H1 (cell line): Measurements from ENCODE around the gene EPX. TPM values are rescaled to one million over a fixed set of nuclear protein-coding genes. Genes with fewer than 3 reads are reported as not detected.

Source experiments
- CTCF ChIA-PET: fragments of 300-600 bp; sonication (Branson Sonifier 250); formaldehyde crosslinking; loops from one replicate; lab custom pipeline; 2021; ENCODE audit not compliant: partially characterized antibody; lab: Charles Lee
- POLR2A ChIA-PET: fragments of 300-600 bp; sonication (Branson Sonifier 250); formaldehyde crosslinking; loops from one replicate; lab custom pipeline; 2021; ENCODE audit warnings: inconsistent platforms; ENCODE audit not compliant: partially characterized antibody; lab: Charles Lee
- DNase-seq, 2 experiments: peaks; one replicate each; pipeline versions ENCODE4 v3.0.0 to v3.0.0-alpha.2; 2010 to 2022; ENCODE audit warnings: low spot score in 2 of 2, low read depth in 1 of 2, mixed read lengths in 1 of 2
- FAIRE-seq: peaks from 2 replicates; lab custom pipeline; 2011; peaks lifted over from hg19 to GRCh38; lab: Jason Lieb, UNC
- H2AFZ ChIP-seq: 2 replicates; pipeline ENCODE4 v1.8.1; 2012; ENCODE audit warnings: low read length, inconsistent platforms
- H2AK5ac ChIP-seq: 2 replicates; pipeline ENCODE4 v1.6.1; 2013; ENCODE audit warnings: low read depth, low read length
- H2BK120ac ChIP-seq: replicated peaks from 2 replicates; pipeline ENCODE3; 2013; ENCODE audit warnings: low read depth, low read length, inconsistent platforms
- H2BK12ac ChIP-seq: 2 replicates; pipeline ENCODE4 v1.6.1; 2013; ENCODE audit warnings: low read depth, low read length
- H2BK15ac ChIP-seq: 2 replicates; pipeline ENCODE4 v1.6.1; 2013; ENCODE audit warnings: low read length
- H2BK20ac ChIP-seq: 2 replicates; pipeline ENCODE4 v1.6.1; 2013; ENCODE audit warnings: low read length
- H2BK5ac ChIP-seq: 2 replicates; pipeline ENCODE4 v1.6.1; 2013; ENCODE audit warnings: low read depth, low read length
- H3K14ac ChIP-seq: 2 replicates; pipeline ENCODE4 v1.6.1; 2013; ENCODE audit warnings: inconsistent platforms; ENCODE audit not compliant: insufficient read length
- H3K18ac ChIP-seq: 2 replicates; pipeline ENCODE4 v1.6.1; 2013; ENCODE audit warnings: low read length; ENCODE audit errors: extremely low read depth
- H3K23ac ChIP-seq: 2 replicates; pipeline ENCODE4 v1.6.1; 2013; ENCODE audit warnings: inconsistent platforms; ENCODE audit not compliant: insufficient read length
- H3K23me2 ChIP-seq: 2 replicates; pipeline ENCODE4 v1.6.1; 2013; ENCODE audit warnings: low read depth, low read length
- H3K27ac ChIP-seq: 2 replicates; pipeline ENCODE4 v1.6.1; 2011; ENCODE audit warnings: low read depth, low read length, inconsistent platforms
- H3K27me3 ChIP-seq, 4 experiments: replicated peaks in 1 of 4; 1 replicate in 1 of 4; 2 replicates in 3 of 4; pipeline versions ENCODE4 v1.6.1 to v1.8.1; 2011 to 2013; ENCODE audit warnings: low read length in 3 of 4, mild to moderate bottlenecking in 3 of 4, inconsistent platforms in 2 of 4, mixed read lengths in 2 of 4, moderate library complexity in 1 of 4; ENCODE audit not compliant: control insufficient read depth in 3 of 4, insufficient read depth in 3 of 4; ENCODE audit errors: extremely low read depth in 1 of 4
- H3K36me3 ChIP-seq, 4 experiments: 2 replicates each; pipeline versions ENCODE4 v1.6.1 to v1.8.1; 2011 to 2013; ENCODE audit warnings: mild to moderate bottlenecking in 4 of 4, low read length in 3 of 4, moderate library complexity in 2 of 4, control low read depth in 1 of 4, inconsistent platforms in 1 of 4; ENCODE audit not compliant: insufficient read depth in 4 of 4, control insufficient read depth in 2 of 4
- H3K4ac ChIP-seq: replicated peaks from 2 replicates; pipeline ENCODE3; 2013; ENCODE audit warnings: low read length, low read depth, mixed read lengths, inconsistent platforms; ENCODE audit not compliant: insufficient read length
- H3K4me1 ChIP-seq, 4 experiments: replicated peaks in 1 of 4; 1 replicate in 1 of 4; 2 replicates in 3 of 4; pipeline versions ENCODE4 v1.6.1 to v1.8.1; 2011 to 2013; ENCODE audit warnings: low read length in 3 of 4, inconsistent platforms in 2 of 4, mixed read lengths in 1 of 4; ENCODE audit not compliant: insufficient read depth in 4 of 4, control insufficient read depth in 3 of 4
- H3K4me2 ChIP-seq, 2 experiments: 2 replicates each; pipeline versions ENCODE4 v1.6.1 to v1.8.1; 2011 to 2013; ENCODE audit warnings: low read depth in 2 of 2, low read length in 2 of 2, control low read depth in 1 of 2, inconsistent platforms in 1 of 2, mild to moderate bottlenecking in 1 of 2; ENCODE audit not compliant: insufficient read depth in 1 of 2
- H3K4me3 ChIP-seq, 4 experiments: fragments of 200-600, 300-600 bp in 1 of 4; sonication (generic), shearing (Covaris generic), sonication (Bioruptor Twin) in 1 of 4; 2 replicates each; pipeline versions ENCODE4 v1.5.1 to v1.8.1; 2011 to 2016; ENCODE audit warnings: low read length in 4 of 4, low read depth in 3 of 4, control low read depth in 2 of 4, inconsistent platforms in 2 of 4, mild to moderate bottlenecking in 2 of 4, mixed read lengths in 1 of 4, moderate library complexity in 1 of 4; ENCODE audit not compliant: insufficient read depth in 2 of 4; ENCODE audit errors: extremely low read depth in 1 of 4
- H3K56ac ChIP-seq: replicated peaks from 2 replicates; pipeline ENCODE3; 2013; ENCODE audit warnings: low read depth, mild to moderate bottlenecking, mixed read lengths, low read length, inconsistent platforms; ENCODE audit not compliant: insufficient read length
- H3K79me1 ChIP-seq: 2 replicates; pipeline ENCODE4 v1.6.1; 2013; ENCODE audit warnings: low read depth, low read length, control low read depth
- H3K79me2 ChIP-seq, 2 experiments: 2 replicates each; pipeline versions ENCODE4 v1.6.1 to v1.8.1; 2012 to 2013; ENCODE audit warnings: low read length in 2 of 2, mild to moderate bottlenecking in 2 of 2, inconsistent platforms in 1 of 2; ENCODE audit not compliant: insufficient read depth in 2 of 2, control insufficient read depth in 1 of 2
- H3K9ac ChIP-seq, 4 experiments: replicated peaks in 1 of 4; 1 replicate in 1 of 4; 2 replicates in 3 of 4; pipeline versions ENCODE4 v1.6.1 to v1.8.1; 2011 to 2013; ENCODE audit warnings: low read depth in 3 of 4, low read length in 3 of 4, control low read depth in 2 of 4, mild to moderate bottlenecking in 2 of 4, moderate library complexity in 2 of 4, inconsistent platforms in 1 of 4; ENCODE audit errors: extremely low read depth in 1 of 4
- H3K9me3 ChIP-seq, 2 experiments: 2 replicates each; pipeline versions ENCODE4 v1.6.1 to v1.8.1; 2012 to 2013; ENCODE audit warnings: mild to moderate bottlenecking in 2 of 2, moderate library complexity in 2 of 2, control low read depth in 1 of 2, inconsistent platforms in 1 of 2, low read depth in 1 of 2, low read length in 1 of 2, mixed read lengths in 1 of 2; ENCODE audit not compliant: insufficient read depth in 2 of 2
- H4K20me1 ChIP-seq, 2 experiments: replicated peaks in 1 of 2; 2 replicates each; pipeline versions ENCODE3 to v1.8.1; 2011 to 2013; ENCODE audit warnings: inconsistent platforms in 2 of 2, low read length in 2 of 2, mild to moderate bottlenecking in 1 of 2; ENCODE audit not compliant: insufficient read depth in 2 of 2, control insufficient read depth in 1 of 2
- H4K5ac ChIP-seq: 2 replicates; pipeline ENCODE4 v1.6.1; 2013; ENCODE audit warnings: low read length, low read depth, mixed read lengths, inconsistent platforms; ENCODE audit not compliant: insufficient read length
- H4K8ac ChIP-seq: 2 replicates; pipeline ENCODE4 v1.8.0; 2013; ENCODE audit warnings: mild to moderate bottlenecking, moderate library complexity, low read length, inconsistent platforms; ENCODE audit not compliant: insufficient read depth; ENCODE audit errors: extremely low read depth
- H4K91ac ChIP-seq: replicated peaks from 2 replicates; pipeline ENCODE3; 2013; ENCODE audit warnings: low read length, mixed read lengths, inconsistent platforms; ENCODE audit not compliant: insufficient read length
- CBX5 ChIP-seq: fragments of 300-800, 300-1000 bp; sonication (generic); IDR thresholded peaks from 2 replicates; pipeline ENCODE4 v1.7.1; 2016; ENCODE audit warnings: antibody characterized with exemption, low read length, low read depth
- CEBPB ChIP-seq: IDR thresholded peaks from 2 replicates; pipeline ENCODE4 v1.6.1; 2012; ENCODE audit warnings: low read depth, low read length
- CHD1 ChIP-seq: IDR thresholded peaks from 2 replicates; pipeline ENCODE4 v1.6.1; 2012; ENCODE audit warnings: low read depth, low read length, improper control_type of control experiment
- CREB1 ChIP-seq: IDR thresholded peaks from 2 replicates; pipeline ENCODE4 v1.6.1; 2012; ENCODE audit warnings: inconsistent platforms
- FOSL1 ChIP-seq: IDR thresholded peaks from 2 replicates; pipeline ENCODE4 v1.6.1; 2011; ENCODE audit warnings: mild to moderate bottlenecking, low read depth, low read length, moderate library complexity; ENCODE audit not compliant: insufficient read depth
- JUN ChIP-seq: IDR thresholded peaks from 2 replicates; pipeline ENCODE4 v1.6.1; 2011; ENCODE audit warnings: low read depth, mild to moderate bottlenecking, improper control_type of control experiment, low read length
- MAFK ChIP-seq: IDR thresholded peaks from 2 replicates; pipeline ENCODE4 v1.6.1; 2012; ENCODE audit warnings: low read depth, mild to moderate bottlenecking, improper control_type of control experiment, low read length
- NANOG ChIP-seq: IDR thresholded peaks from 2 replicates; pipeline ENCODE4 v1.6.1; 2011; ENCODE audit warnings: low read length, low read depth, mild to moderate bottlenecking, inconsistent platforms; ENCODE audit not compliant: insufficient read depth, poor library complexity, severe bottlenecking
- NRF1 ChIP-seq: IDR thresholded peaks from 2 replicates; pipeline ENCODE4 v1.6.1; 2011; ENCODE audit warnings: mild to moderate bottlenecking, low read depth, low read length, improper control_type of control experiment
- SAP30 ChIP-seq: fragments of 300-600 bp; sonication (generic); IDR thresholded peaks from 2 replicates; pipeline ENCODE4 v1.7.1; 2012; ENCODE audit warnings: low read length, moderate library complexity, mild to moderate bottlenecking, inconsistent platforms; ENCODE audit not compliant: insufficient read depth, insufficient replicate concordance
- SIX5 ChIP-seq: IDR thresholded peaks from 2 replicates; pipeline ENCODE4 v1.6.1; 2011; ENCODE audit warnings: mild to moderate bottlenecking, low read depth, low read length
- TAF7 ChIP-seq: optimal IDR thresholded peaks from 2 replicates; pipeline ENCODE3; 2011; ENCODE audit warnings: low read depth, mild to moderate bottlenecking, inconsistent platforms, low read length, moderate library complexity, borderline replicate concordance
- USF2 ChIP-seq: IDR thresholded peaks from 2 replicates; pipeline ENCODE4 v1.6.1; 2011; ENCODE audit warnings: low read length, improper control_type of control experiment
- WGBS, 2 experiments: shearing (Covaris generic) in 1 of 2; methylation state at CpG; one replicate each; pipeline versions ENCODE4 v1.1.6 to v1.1.7; 2013 to 2015; ENCODE audit warnings: low lambda C conversion rate in 2 of 2, mixed read lengths in 2 of 2, inconsistent platforms in 1 of 2, low coverage in 1 of 2, missing lambda C conversion rate in 1 of 2; ENCODE audit not compliant: insufficient replicate concordance in 2 of 2, insufficient coverage in 1 of 2, insufficient read length in 1 of 2; ENCODE audit errors: extremely low coverage in 1 of 2, missing lambda C conversion rate in 1 of 2; 5-methylcytosine and 5-hydroxymethylcytosine counted together
- polyA plus RNA-seq, 7 experiments: library from polyadenylated mRNA; depleted of rRNA in 3 of 7; stranded (reverse) in 5 of 7; unstranded in 2 of 7; fragments of >200 nt in 5 of 7; fragments of 200-250 nt in 2 of 7; gene quantifications; 1 replicate in 5 of 7; 2 replicates in 1 of 7; 4 replicates in 1 of 7; pipeline versions ENCODE4 v1.2.1 to v1.2.3, GENCODE V29; 2011 to 2013; ENCODE audit warnings: missing spikeins in 2 of 7, mixed read lengths in 2 of 7
- total RNA-seq: library from RNA; stranded (reverse); fragmentation: NEBNext Ultra II Directional; extraction: Animal tissue kit (Norgen Biotek cat#: 25700); gene quantifications from 2 replicates; pipeline ENCODE4 v1.2.1, GENCODE V29; 2021
- TF ChIP-seq, protein P1 (sequence below): IDR thresholded peaks from 2 replicates; pipeline ENCODE4 v1.6.1; 2012; ENCODE audit warnings: inconsistent platforms

Gene EPX
- total and polyA plus RNA-seq, 2 of the 8 experiments (the other 6 are each of a cell fraction or from before 2014, with no cell fraction given) = not detected

DNA sequence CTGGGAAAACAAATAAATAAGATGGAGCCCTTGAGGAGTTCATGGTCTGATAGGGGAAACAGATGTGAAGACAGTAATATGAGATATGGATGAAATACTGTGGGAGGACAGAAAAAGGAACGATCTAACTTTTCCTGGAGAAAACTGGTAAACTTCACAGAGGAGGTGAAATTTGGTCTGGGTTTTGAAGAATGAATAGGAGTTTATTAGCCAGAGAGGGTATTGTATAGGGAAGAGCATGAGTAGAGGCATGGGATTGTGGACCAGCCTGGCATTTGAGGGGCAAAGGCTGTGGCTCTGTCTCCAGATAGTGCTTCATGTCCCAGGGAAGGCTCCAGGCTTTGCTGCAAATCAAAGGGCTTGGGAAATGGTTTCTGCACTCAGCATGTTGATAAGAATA is 47.5 kb downstream of the EPX start:
- H3K23me2 ChIP-seq = no peaks in the 10 kb centered on the region
- peaks cover 0 to 9% (median 5%) of the 10 kb centered on the region in 4 experiments; a peak in 4 of 7 replicates for H3K27me3 ChIP-seq
- H2BK20ac ChIP-seq = no peak overlapping the region
- H3K79me2 ChIP-seq = no peaks in the 10 kb centered on the region
- FAIRE-seq = no peak
- no peak overlapping the region for H2BK5ac ChIP-seq
- no peak overlapping the region for H3K4ac ChIP-seq
- H2BK120ac ChIP-seq = no peak overlapping the region
- no peak overlapping the region for H3K4me3 ChIP-seq
- H4K20me1 ChIP-seq = no peaks in the 10 kb centered on the region
- no peaks in the 10 kb centered on the region for H3K9me3 ChIP-seq
- CTCF ChIA-PET = interaction anchor here (4.5 kb wide), 1 partner anchor 9 kb away, joined by 50 read pairs; no protein-coding TSS in a partner anchor
- no peak overlapping the region for H2BK15ac ChIP-seq
- DNase-seq = no peak
- no peak overlapping the region for H2BK12ac ChIP-seq
- H3K9ac ChIP-seq = no peak overlapping the region
- H3K14ac ChIP-seq = no peak overlapping the region
- H3K23ac ChIP-seq = no peak overlapping the region
- WGBS, 2 experiments = 90% methylated on average over 1 of the region's 1 CpG; no CpG with 5 or more reads in 1 of the 2 experiments
- no peak overlapping the region for H2AK5ac ChIP-seq
- no peak overlapping the region for H3K56ac ChIP-seq
- H3K79me1 ChIP-seq = no peaks in the 10 kb centered on the region
- H3K4me2 ChIP-seq = no peak overlapping the region
- no peak overlapping the region for H4K91ac ChIP-seq
- no peak overlapping the region for H2AFZ ChIP-seq
- POLR2A ChIA-PET = no interaction called here
- H3K18ac ChIP-seq = no peak overlapping the region
- H4K5ac ChIP-seq = no peak overlapping the region
- H3K4me1 ChIP-seq = peaks cover 0 to 7% (median 0%) of the 10 kb centered on the region in 4 experiments; a peak in 3 of 7 replicates
- H4K8ac ChIP-seq = no peak overlapping the region
- no peaks in the 10 kb centered on the region for H3K36me3 ChIP-seq
- H3K27ac ChIP-seq = no peak overlapping the region
- no peak for TF ChIP-seq CEBPB
- no peak for TF ChIP-seq TAF7
- no peak for TF ChIP-seq MAFK
- no peak for TF ChIP-seq JUN
- no peak for TF ChIP-seq USF2
- TF ChIP-seq SIX5 = no peak
- TF ChIP-seq, protein P1, sequence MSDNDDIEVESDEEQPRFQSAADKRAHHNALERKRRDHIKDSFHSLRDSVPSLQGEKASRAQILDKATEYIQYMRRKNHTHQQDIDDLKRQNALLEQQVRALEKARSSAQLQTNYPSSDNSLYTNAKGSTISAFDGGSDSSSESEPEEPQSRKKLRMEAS = no peak
- TF ChIP-seq CBX5 = no peak
- TF ChIP-seq SAP30 = no peak
- TF ChIP-seq CREB1 = no peak
- no peak for TF ChIP-seq CHD1
- no peak for TF ChIP-seq NRF1
- no peak for TF ChIP-seq FOSL1
- TF ChIP-seq NANOG = no peak
